Measurements from ENCODE around the gene PTPRD. TPM values are rescaled to one million over a fixed set of nuclear protein-coding genes. Genes with fewer than 3 reads are reported as not detected.

Gene PTPRD
- total RNA-seq, 1 experiment from 2014 or later = 0.02 TPM

GRCh38 chr9:10062629-10063395 lies 550.0 kb downstream of the PTPRD start:
- BruUV-seq (replicated peaks) = no TSS peak
- H3K79me2 ChIP-seq (ENCODE audit: insufficient read depth, low read length) = no peaks in the 10 kb centered on the region
- H3K4me3 ChIP-seq (replicated peaks in 1 of 2; ENCODE audit: low read depth in 1 of 2, low read length in 2 of 2) = no peak overlapping the region
- intact Hi-C loops (cut with micrococcal nuclease) = no loop called here
- ChIA-PET POLR2A (no interaction called here), RAD21 (ENCODE audit: low non-redundant PET in 1 of 2, low total read pairs in 2 of 2, uncharacterized antibody in 2 of 2, unreplicated experiment in 2 of 2) (no interaction called here), CTCF (no interaction called here)
- TF ChIP-seq SIN3A (IDR thresholded peaks at IDR 0.05; ENCODE audit: low read depth) (no peak), CBX3 (IDR thresholded peaks at IDR 0.05; ENCODE audit: low read depth) (no peak), ATF3 (IDR thresholded peaks at IDR 0.05) (no peak), EZH2 (IDR thresholded peaks at IDR 0.05) (no peak)
- H3K4me2 ChIP-seq (ENCODE audit: low read length) = no peak overlapping the region
- H3K36me3 ChIP-seq (ENCODE audit: control insufficient read depth in 1 of 2, insufficient read depth in 2 of 2, low read length in 2 of 2) = no peaks in the 10 kb centered on the region
- no peak overlapping the region for H3K9ac ChIP-seq (ENCODE audit: low read length)
- H3K9me2 ChIP-seq (ENCODE audit: insufficient read depth) = no peaks in the 10 kb centered on the region
- no peak overlapping the region for H3K27ac ChIP-seq (ENCODE audit: low read depth, low read length)
- no peaks in the 10 kb centered on the region for H4K20me1 ChIP-seq (ENCODE audit: insufficient read depth)
- no peaks in the 10 kb centered on the region for H3K27me3 ChIP-seq (ENCODE audit: insufficient read depth, low read length)
- no peaks in the 10 kb centered on the region for H3K4me1 ChIP-seq (ENCODE audit: control insufficient read depth in 1 of 2, insufficient read depth in 2 of 2, low read length in 2 of 2)
- DNase-seq (ENCODE audit: low read depth, low spot score) (no peak), ATAC-seq (no peak)
- peaks cover 5 to 12% of the 10 kb centered on the region in 2 experiments; a peak in 2 of 4 replicates for H3K9me3 ChIP-seq (ENCODE audit: control insufficient read depth in 1 of 2, insufficient read depth in 1 of 2, low read depth in 1 of 2, low read length in 2 of 2)
- no peak overlapping the region for H2AFZ ChIP-seq (ENCODE audit: low read depth, low read length, poor library complexity, severe bottlenecking)

GRCh38 chr9:10059044-10059443 lies 553.8 kb downstream of the PTPRD start:
- H3K4me2 ChIP-seq (ENCODE audit: low read length) = no peak overlapping the region
- CTCF ChIA-PET = no interaction called here
- TF ChIP-seq YY1 (IDR thresholded peaks at IDR 0.05; ENCODE audit: extremely low read depth, insufficient replicate concordance, low read depth, low read length) = no peak
- no peak for TF ChIP-seq JUND (IDR thresholded peaks at IDR 0.05)
- no peak for TF ChIP-seq CTCF (IDR thresholded peaks at IDR 0.05 in 2 of 3, conservative IDR thresholded peaks at IDR 0.05 in 1 of 3; ENCODE audit: borderline replicate concordance in 1 of 3, insufficient read depth in 1 of 3, low read depth in 2 of 3, low read length in 2 of 3)
- TF ChIP-seq CBX3 (IDR thresholded peaks at IDR 0.05; ENCODE audit: low read depth) = no peak
- no peak for TF ChIP-seq RAD21 (IDR thresholded peaks at IDR 0.05; ENCODE audit: low read depth)
- TF ChIP-seq ZNF274 (IDR thresholded peaks at IDR 0.05; ENCODE audit: low read depth, low read length) = no peak
- no peak for TF ChIP-seq EZH2 (IDR thresholded peaks at IDR 0.05)
- no peak for TF ChIP-seq ZFX (IDR thresholded peaks at IDR 0.05)
- TF ChIP-seq POLR2A (IDR thresholded peaks at IDR 0.05; ENCODE audit: borderline replicate concordance, extremely low read depth, insufficient read depth, insufficient read length) = no peak
- no peak for TF ChIP-seq ATF3 (IDR thresholded peaks at IDR 0.05)
- TF ChIP-seq POLR2AphosphoS5 (IDR thresholded peaks at IDR 0.05; ENCODE audit: low read depth, low read length) = no peak
- TF ChIP-seq REST (IDR thresholded peaks at IDR 0.05; ENCODE audit: low read depth) = no peak
- TF ChIP-seq CEBPB (IDR thresholded peaks at IDR 0.05; ENCODE audit: low read depth) = no peak

More at GRCh38 chr9:10059044-10059443, 553.8 kb downstream of the PTPRD start:
- intact Hi-C loops (cut with micrococcal nuclease) = no loop called here
- no peaks in the 10 kb centered on the region for H3K79me2 ChIP-seq (ENCODE audit: insufficient read depth, low read length)
- H3K36me3 ChIP-seq (ENCODE audit: control insufficient read depth in 1 of 2, insufficient read depth in 2 of 2, low read length in 2 of 2) = no peaks in the 10 kb centered on the region
- H3K27ac ChIP-seq (ENCODE audit: low read depth, low read length) = no peak overlapping the region
- no peaks in the 10 kb centered on the region for H3K4me1 ChIP-seq (ENCODE audit: control insufficient read depth in 1 of 2, insufficient read depth in 2 of 2, low read length in 2 of 2)
- no peak for DNase-seq (ENCODE audit: low read depth, low spot score)
- no peaks in the 10 kb centered on the region for H4K20me1 ChIP-seq (ENCODE audit: insufficient read depth)
- ATAC-seq = no peak
- H2AFZ ChIP-seq (ENCODE audit: low read depth, low read length, poor library complexity, severe bottlenecking) = no peak overlapping the region
- H3K9me3 ChIP-seq (ENCODE audit: control insufficient read depth in 1 of 2, insufficient read depth in 1 of 2, low read depth in 1 of 2, low read length in 2 of 2) = peaks cover 0 to 9% of the 10 kb centered on the region in 2 experiments; a peak in 2 of 4 replicates
- RAD21 ChIA-PET (ENCODE audit: low non-redundant PET in 1 of 2, low total read pairs in 2 of 2, uncharacterized antibody in 2 of 2, unreplicated experiment in 2 of 2) = no interaction called here
- H3K9ac ChIP-seq (ENCODE audit: low read length) = no peak overlapping the region
- no TSS peak for BruUV-seq (replicated peaks)
- POLR2A ChIA-PET = no interaction called here
- no peaks in the 10 kb centered on the region for H3K27me3 ChIP-seq (ENCODE audit: insufficient read depth, low read length)
- no peaks in the 10 kb centered on the region for H3K9me2 ChIP-seq (ENCODE audit: insufficient read depth)
- no peak overlapping the region for H3K4me3 ChIP-seq (replicated peaks in 1 of 2; ENCODE audit: low read depth in 1 of 2, low read length in 2 of 2)
